Measurements from ENCODE around the gene MED15. TPM values are rescaled to one million over a fixed set of nuclear protein-coding genes. Genes with fewer than 3 reads are reported as not detected.
"Not testable (repeated sequence)": the region's sequence is repeated elsewhere in the genome, so short reads cannot be mapped to it uniquely, and the experiment has no call there.

Gene MED15
- polyA plus RNA-seq, 4 donors, result 33.3 to 64.4 (median 38.6) TPM

- DNase-seq (ENCODE audit: low read depth in 4 of 4, low spot score in 3 of 4), result no peak
Measured at GRCh38 chr22:20528405-20528978, 21.1 kb downstream of the MED15 start.

- DNase-seq (ENCODE audit: low read depth in 4 of 4, low spot score in 3 of 4), result no peak
Measured at GRCh38 chr22:20530368-20531153, 23.2 kb downstream of the MED15 start.

GRCh38 chr22:20531154-20531403 lies 23.7 kb downstream of the MED15 start:
- no peak for DNase-seq (ENCODE audit: low read depth in 4 of 4, low spot score in 3 of 4)

GRCh38 chr22:20531404-20532201 lies 24.2 kb downstream of the MED15 start:
- no peak for DNase-seq (ENCODE audit: low read depth in 4 of 4, low spot score in 3 of 4)

GRCh38 chr22:20532256-20532993 lies 25.0 kb downstream of the MED15 start:
- no peak for DNase-seq (ENCODE audit: low read depth in 4 of 4, low spot score in 3 of 4)

- DNase-seq (ENCODE audit: low read depth in 4 of 4, low spot score in 3 of 4), result no peak
Measured at GRCh38 chr22:20533095-20533878, 25.9 kb downstream of the MED15 start.

GRCh38 chr22:20533879-20534265 lies 26.5 kb downstream of the MED15 start:
- no peak for DNase-seq (ENCODE audit: low read depth in 4 of 4, low spot score in 3 of 4)

GRCh38 chr22:20536590-20537324 lies 29.3 kb downstream of the MED15 start:
- DNase-seq (ENCODE audit: low read depth in 4 of 4, low spot score in 3 of 4), result no peak

GRCh38 chr22:20537325-20537756 lies 29.9 kb downstream of the MED15 start:
- DNase-seq (ENCODE audit: low read depth in 4 of 4, low spot score in 3 of 4), result no peak

- DNase-seq (ENCODE audit: low read depth in 4 of 4, low spot score in 3 of 4), result no peak
Measured at GRCh38 chr22:20537983-20538382, 30.6 kb downstream of the MED15 start.

- not testable (repeated sequence) for DNase-seq (ENCODE audit: low read depth in 4 of 4, low spot score in 3 of 4)
Measured at GRCh38 chr22:20538875-20539274, 31.5 kb downstream of the MED15 start.

GRCh38 chr22:20542055-20542454 lies 34.6 kb downstream of the MED15 start:
- DNase-seq (ENCODE audit: low read depth in 4 of 4, low spot score in 3 of 4), result no peak

GRCh38 chr22:20542736-20543135 lies 35.3 kb downstream of the MED15 start:
- DNase-seq (ENCODE audit: low read depth in 4 of 4, low spot score in 3 of 4), result no peak

- not testable (repeated sequence) for DNase-seq (ENCODE audit: low read depth in 4 of 4, low spot score in 3 of 4)
Measured at GRCh38 chr22:20545318-20545634, 37.9 kb downstream of the MED15 start.

- DNase-seq (ENCODE audit: low read depth in 4 of 4, low spot score in 3 of 4), result no peak
Measured at GRCh38 chr22:20545681-20546521, 38.5 kb downstream of the MED15 start.

GRCh38 chr22:20546541-20546950 lies 39.1 kb downstream of the MED15 start:
- no peak for DNase-seq (ENCODE audit: low read depth in 4 of 4, low spot score in 3 of 4)

- no peak for DNase-seq (ENCODE audit: low read depth in 4 of 4, low spot score in 3 of 4)
Measured at GRCh38 chr22:20547029-20547428, 39.6 kb downstream of the MED15 start.

GRCh38 chr22:20548806-20549205 lies 41.4 kb downstream of the MED15 start:
- no peak for DNase-seq (ENCODE audit: low read depth in 4 of 4, low spot score in 3 of 4)

All from left renal pelvis (tissue), 4 donors.